KG1 (cell line): ENCODE measurements around the gene NKX1-1.

Experiments
- DNase-seq: peaks from one replicate; lab custom pipeline; 2025; lab: John Stamatoyannopoulos, UW

NKX1-1 gene

DNA sequence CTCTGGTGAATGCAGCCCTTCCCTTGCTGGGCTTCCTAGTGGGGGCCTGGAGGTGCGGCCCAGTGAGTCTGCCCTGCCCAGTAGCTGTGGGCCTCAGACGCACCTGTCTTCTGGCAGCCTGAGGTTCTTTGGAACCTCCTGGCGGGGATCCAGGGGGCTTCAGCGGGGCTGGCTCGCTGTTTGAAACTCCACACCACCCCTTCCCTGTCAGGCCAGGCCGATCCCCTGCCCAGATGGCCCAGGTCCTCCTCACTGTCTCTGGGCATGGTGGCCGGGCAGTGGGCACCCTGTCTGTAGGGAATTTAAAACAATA, 10.7 kb upstream of the NKX1-1 start:
- DNase-seq: no peak

DNA sequence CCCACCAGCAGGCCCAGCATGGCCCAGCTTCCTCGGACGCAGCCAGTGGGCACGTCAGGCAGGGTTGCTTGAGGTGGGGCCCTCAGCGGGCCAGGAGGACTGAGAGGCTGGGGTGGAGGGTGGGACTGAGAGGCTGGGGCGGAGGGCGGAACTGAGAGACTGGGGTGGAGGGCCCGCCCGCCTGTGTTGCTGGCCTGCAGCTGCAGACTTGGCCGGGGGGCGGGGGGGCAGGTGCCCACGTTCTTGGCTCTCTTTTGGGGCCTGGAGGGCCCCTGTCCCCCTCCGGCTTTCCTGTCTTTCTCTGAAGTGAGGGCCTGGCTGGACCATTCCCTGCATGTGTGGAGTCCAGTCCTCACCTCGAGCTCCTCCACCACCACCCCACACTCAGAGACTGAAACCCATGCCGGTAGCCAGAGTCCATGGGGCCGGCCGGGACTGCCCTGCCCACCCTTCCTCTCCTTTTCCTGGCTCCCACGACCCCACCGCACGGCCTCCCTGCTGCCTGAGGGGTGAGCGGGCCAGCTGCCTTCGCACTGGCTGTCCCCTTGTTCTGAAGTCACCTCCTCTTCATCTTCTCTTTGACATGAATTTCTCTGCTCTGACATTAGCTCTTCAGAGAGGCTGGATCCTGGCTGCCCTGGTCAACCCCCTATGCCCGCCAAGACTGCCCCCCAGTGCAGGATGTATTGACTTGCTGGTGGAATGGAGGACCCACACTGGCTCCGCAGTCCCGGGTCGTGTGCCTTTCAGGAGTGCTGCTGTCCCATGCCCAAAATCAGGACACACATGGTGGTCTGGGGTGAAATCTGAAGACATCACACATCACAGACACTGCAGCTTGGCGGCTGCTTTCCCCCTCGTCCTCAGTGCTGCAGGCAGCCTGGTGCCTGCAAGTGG, 10.1 kb upstream of the NKX1-1 start:
- no peak for DNase-seq

- DNase-seq: no peak
Observed at GRCh38 chr4:1415681-1415981, 9.4 kb upstream of the NKX1-1 start.

- no peak for DNase-seq
Observed at GRCh38 chr4:1414831-1415680, 8.8 kb upstream of the NKX1-1 start.

GRCh38 chr4:1413687-1414479, 7.6 kb upstream of the NKX1-1 start:
- DNase-seq: no peak

- no peak for DNase-seq
Observed at GRCh38 chr4:1413204-1413663, 7.0 kb upstream of the NKX1-1 start.

DNA sequence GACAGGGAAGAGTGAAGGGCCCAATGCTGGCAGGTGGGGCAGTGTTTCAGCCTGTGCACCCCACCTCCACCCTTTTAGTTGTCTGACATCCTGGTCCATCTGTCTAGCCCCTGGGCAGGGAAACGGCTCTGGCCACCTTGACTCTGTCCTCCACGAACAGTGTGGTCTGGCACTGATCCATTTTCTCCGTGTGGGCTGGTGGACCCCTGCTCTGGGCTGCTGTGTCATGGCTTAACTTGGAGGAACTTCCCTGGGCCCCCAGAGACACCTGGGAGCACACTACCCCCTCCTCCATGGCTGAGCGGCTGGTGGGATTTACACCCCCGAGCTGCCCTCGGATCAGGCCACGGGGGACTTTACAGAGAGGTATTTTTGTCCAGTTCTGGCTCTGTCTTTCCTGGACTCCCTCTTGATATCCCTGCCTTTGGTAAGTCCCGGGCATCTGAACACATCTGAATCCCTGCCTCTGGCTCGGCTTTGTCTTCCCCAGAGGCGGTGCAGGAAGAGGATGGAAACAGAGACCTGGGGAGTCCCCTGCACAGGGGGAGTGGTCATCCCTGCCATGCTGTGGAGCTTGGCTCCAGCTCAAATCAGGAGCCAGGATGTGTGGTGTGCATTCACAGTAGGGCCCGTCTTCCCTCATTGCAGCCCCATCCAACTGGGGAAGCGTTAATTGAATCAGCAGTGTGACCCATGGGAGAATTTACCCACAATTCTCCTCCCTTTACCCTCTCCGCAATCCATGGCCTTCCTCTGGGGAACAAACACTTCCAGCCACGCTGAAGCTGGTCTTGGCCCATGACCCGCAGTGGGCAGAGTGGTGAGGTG, 6.3 kb upstream of the NKX1-1 start:
- no peak for DNase-seq

DNA sequence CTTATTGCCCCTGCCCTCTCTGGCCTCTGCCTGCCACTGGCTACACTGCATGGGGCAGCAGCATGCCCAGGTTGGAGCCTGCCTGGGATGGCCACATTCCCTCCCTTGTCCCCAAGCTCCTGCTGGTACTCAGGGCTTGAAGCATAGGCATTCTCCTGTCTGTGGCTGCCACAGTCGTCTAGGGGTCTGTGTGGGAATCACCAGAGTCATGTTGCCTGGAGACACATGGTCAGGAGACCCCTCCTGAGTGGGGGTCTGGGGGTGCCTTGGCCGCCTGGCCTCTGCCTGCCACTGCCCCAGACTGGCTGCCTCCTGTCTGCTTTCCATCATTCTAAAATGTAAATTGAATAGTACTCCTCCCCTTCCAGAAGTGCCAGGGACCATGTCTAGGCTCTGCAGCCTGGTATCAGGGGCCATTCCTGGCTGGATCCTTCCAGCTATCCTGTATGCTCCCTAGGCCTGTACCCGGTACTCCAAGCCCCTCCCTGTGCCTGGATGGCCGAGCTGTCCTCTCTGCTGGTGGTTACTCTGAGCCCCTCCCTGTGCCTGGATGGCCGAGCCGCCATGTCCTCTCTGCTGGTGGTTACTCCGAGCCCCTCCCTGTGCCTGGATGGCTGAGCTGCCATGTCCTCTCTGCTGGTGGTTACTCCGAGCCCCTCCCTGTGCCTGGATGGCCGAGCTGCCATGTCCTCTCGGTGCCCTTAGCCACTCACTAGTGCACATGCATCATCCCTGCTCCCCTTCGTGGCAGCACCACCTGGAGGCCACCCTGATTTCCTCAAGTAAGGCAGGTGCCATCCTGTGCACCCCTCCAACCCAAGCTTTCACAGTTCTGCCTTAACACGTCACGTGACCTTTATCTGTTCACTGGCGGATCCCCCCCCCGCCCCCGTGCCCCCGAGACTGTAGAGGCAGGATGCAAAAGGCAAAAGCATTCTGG, 5.5 kb upstream of the NKX1-1 start:
- DNase-seq: no peak

DNA sequence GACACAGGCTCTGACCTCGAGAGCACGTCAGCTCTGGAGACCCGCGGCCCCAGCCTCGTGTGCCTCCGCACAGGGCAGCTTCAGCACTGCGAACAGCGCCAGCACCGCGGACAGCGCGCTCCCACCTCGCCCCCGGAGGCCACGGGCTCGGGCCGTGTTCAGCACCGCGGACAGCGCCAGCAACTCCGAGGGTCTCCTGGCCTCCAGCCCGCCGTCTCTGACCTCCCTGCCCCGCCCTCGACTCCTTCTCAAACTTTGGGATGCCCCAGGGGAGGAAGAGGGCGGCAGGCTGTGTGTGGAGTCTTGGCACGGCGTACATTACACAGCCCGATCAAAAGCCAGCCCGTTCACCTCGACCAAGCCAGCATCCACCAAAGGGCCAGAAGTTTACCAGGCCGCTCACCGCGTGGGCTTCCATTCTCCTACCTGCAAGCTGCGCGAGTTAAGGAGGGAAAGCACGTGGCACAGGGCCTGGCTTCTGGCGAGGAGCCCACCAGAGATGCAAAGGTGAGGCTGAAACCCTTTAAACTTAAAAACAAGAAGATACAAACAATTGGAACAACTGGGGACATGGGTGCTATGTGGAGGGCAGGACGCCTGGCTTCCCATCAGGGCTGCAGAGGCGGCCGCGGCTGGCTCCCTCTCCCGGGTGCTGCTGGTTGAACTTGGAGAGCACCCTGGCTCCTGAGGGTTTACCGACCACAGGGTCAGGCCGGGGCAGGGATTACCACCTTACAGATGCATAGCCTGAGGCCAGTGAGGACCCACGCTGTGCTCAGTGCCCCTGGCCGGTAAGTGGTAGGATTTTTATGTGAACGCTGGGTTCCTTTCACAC, 4.5 kb upstream of the NKX1-1 start:
- DNase-seq: peak; percentile 46

GRCh38 chr4:1409491-1410425, 3.5 kb upstream of the NKX1-1 start:
- no peak for DNase-seq

DNA sequence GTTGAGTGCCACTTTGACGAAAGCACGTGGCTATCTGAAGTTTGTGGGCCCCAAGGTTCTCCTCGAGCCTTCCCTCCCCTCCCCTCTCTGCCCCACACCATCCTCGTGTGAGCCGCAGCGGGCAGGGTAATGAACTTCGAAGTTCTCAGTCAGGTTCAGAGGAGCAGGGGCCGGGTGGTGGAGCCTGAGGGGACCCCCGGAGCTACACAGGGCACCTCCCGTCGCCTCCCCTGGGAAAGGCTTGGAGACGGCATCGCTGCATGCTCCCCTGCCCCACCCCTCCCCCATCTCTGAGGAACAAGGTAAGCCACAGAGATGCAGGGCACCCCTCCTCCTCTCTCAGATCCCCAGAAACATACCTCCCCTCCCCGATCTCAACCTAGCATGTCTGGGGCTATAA, 2.8 kb upstream of the NKX1-1 start:
- no peak for DNase-seq

GRCh38 chr4:1408418-1408817, 2.2 kb upstream of the NKX1-1 start:
- DNase-seq: no peak

GRCh38 chr4:1407657-1408333, 1.6 kb upstream of the NKX1-1 start:
- no peak for DNase-seq

GRCh38 chr4:1406981-1407656, 877 bp upstream of the NKX1-1 start:
- no peak for DNase-seq

- DNase-seq: no peak
Observed at GRCh38 chr4:1405636-1406393, 427 bp downstream of the NKX1-1 start.

- DNase-seq: no peak
Observed at GRCh38 chr4:1405254-1405635, 997 bp downstream of the NKX1-1 start.
